RWPE1 (cell line): ENCODE measurements around the gene TPBGL.

Experiments
- CTCF ChIA-PET: fragments of 350-600 bp; sonication (Branson Sonifier 250); formaldehyde crosslinking; extraction: SDS; loops from one replicate; lab custom pipeline; 2021; lab: Yijun Ruan, JAX
- POLR2A ChIA-PET: fragments of 400-600 bp; formaldehyde crosslinking; extraction: SDS; loops from one replicate; lab custom pipeline; 2020; ENCODE audit warnings: antibody characterized with exemption; ENCODE audit not compliant: low non-redundant PET; lab: Yijun Ruan, JAX
- DNase-seq: peaks from one replicate; pipeline ENCODE4 v3.0.0; 2012; ENCODE audit warnings: low spot score
- H3K27ac ChIP-seq: fragments of 450-650 bp; 2 replicates; pipeline ENCODE4 v1.5.1; 2017
- CTCF ChIP-seq: fragments of 450-650 bp; conservative IDR thresholded peaks from 2 replicates; pipeline ENCODE4 v1.5.1; 2017; ENCODE audit warnings: low read depth, mild to moderate bottlenecking

The TPBGL gene

GRCh38 chr11:75196426-75196825, 44.1 kb upstream of the TPBGL start:
- CTCF ChIA-PET: interaction anchor here (0.6 to 2.9 kb wide), 4 partner anchors 9 to 84 kb away, joined by 3 to 15 read pairs (median 4); no protein-coding TSS in a partner anchor
- POLR2A ChIA-PET: no interaction called here
- no peak overlapping the region for H3K27ac ChIP-seq
- no peak for TF ChIP-seq CTCF
- DNase-seq: no peak

- ChIA-PET CTCF (no interaction called here), POLR2A (no interaction called here)
- no peak overlapping the region for H3K27ac ChIP-seq
- no peak for DNase-seq
- no peak for TF ChIP-seq CTCF
Observed at GRCh38 chr11:75197512-75198277, 42.9 kb upstream of the TPBGL start.

- H3K27ac ChIP-seq: no peak overlapping the region
- DNase-seq: peak; percentile 7
- ChIA-PET POLR2A (no interaction called here), CTCF (no interaction called here)
- TF ChIP-seq CTCF: no peak
Observed at GRCh38 chr11:75198278-75198973, 42.1 kb upstream of the TPBGL start.

GRCh38 chr11:75199412-75199955, 41.1 kb upstream of the TPBGL start:
- TF ChIP-seq CTCF: no peak
- H3K27ac ChIP-seq: no peak overlapping the region
- ChIA-PET POLR2A (no interaction called here), CTCF (no interaction called here)
- DNase-seq: no peak

- no peak for DNase-seq
- no peak for TF ChIP-seq CTCF
Observed at GRCh38 chr11:75200051-75200450, 40.5 kb upstream of the TPBGL start.

GRCh38 chr11:75200531-75200930, 40.0 kb upstream of the TPBGL start:
- no peak overlapping the region for H3K27ac ChIP-seq
- TF ChIP-seq CTCF: no peak
- POLR2A ChIA-PET: no interaction called here
- CTCF ChIA-PET: no interaction called here
- no peak for DNase-seq

More at GRCh38 chr11:75200051-75200450, 40.5 kb upstream of the TPBGL start:
- ChIA-PET POLR2A (no interaction called here), CTCF (no interaction called here)
- no peak overlapping the region for H3K27ac ChIP-seq
